ENCODE data around the gene TSHZ1.
A peak's percentile ranks its signal among the peaks of the same experiment; 100 is the strongest.

Gene TSHZ1

GRCh38 chr18:75208836-75209128 lies 1.8 kb upstream of the TSHZ1 start:
- no peak for DNase-seq (ENCODE audit: low read depth)

GRCh38 chr18:75209129-75209950 lies 1.3 kb upstream of the TSHZ1 start, which contains the start of gene PTGR3:
TSS of gene PTGR3 (minus strand) at chr18:75209139. CDS start at chr18:75209058, 81 bp downstream.
- DNase-seq (ENCODE audit: low read depth) = peak; percentile 64

- no peak for DNase-seq (ENCODE audit: low read depth)
Observed at GRCh38 chr18:75209951-75210258, 692 bp upstream of the TSHZ1 start.

GRCh38 chr18:75211002-75211621 lies 515 bp downstream of the TSHZ1 start:
- DNase-seq (ENCODE audit: low read depth) = no peak

GRCh38 chr18:75211626-75211952 lies 992 bp downstream of the TSHZ1 start:
- DNase-seq (ENCODE audit: low read depth) = no peak

- peak; percentile 17 for DNase-seq (ENCODE audit: low read depth)
Observed at GRCh38 chr18:75211953-75212750, 1.6 kb downstream of the TSHZ1 start.

GRCh38 chr18:75212751-75213090 lies 2.1 kb downstream of the TSHZ1 start:
- DNase-seq (ENCODE audit: low read depth) = no peak

- no peak for DNase-seq (ENCODE audit: low read depth)
Observed at GRCh38 chr18:75213611-75214331, 3.2 kb downstream of the TSHZ1 start.

- no peak for DNase-seq (ENCODE audit: low read depth)
Observed at GRCh38 chr18:75214332-75214690, 3.7 kb downstream of the TSHZ1 start.

GRCh38 chr18:75214766-75215510 lies 4.3 kb downstream of the TSHZ1 start:
- no peak for DNase-seq (ENCODE audit: low read depth)

- no peak for DNase-seq (ENCODE audit: low read depth)
Observed at GRCh38 chr18:75215663-75216062, 5.1 kb downstream of the TSHZ1 start.

- DNase-seq (ENCODE audit: low read depth) = no peak
Observed at GRCh38 chr18:75216212-75216910, 5.8 kb downstream of the TSHZ1 start.

- no peak for DNase-seq (ENCODE audit: low read depth)
Observed at GRCh38 chr18:75216911-75217689, 6.5 kb downstream of the TSHZ1 start.

- DNase-seq (ENCODE audit: low read depth) = no peak
Observed at GRCh38 chr18:75218065-75218923, 7.7 kb downstream of the TSHZ1 start.

GRCh38 chr18:75219745-75220375 lies 9.3 kb downstream of the TSHZ1 start:
- DNase-seq (ENCODE audit: low read depth) = no peak

GRCh38 chr18:75220551-75221355 lies 10.2 kb downstream of the TSHZ1 start:
- no peak for DNase-seq (ENCODE audit: low read depth)

- no peak for DNase-seq (ENCODE audit: low read depth)
Observed at GRCh38 chr18:75221397-75221796, 10.8 kb downstream of the TSHZ1 start.

- no peak for DNase-seq (ENCODE audit: low read depth)
Observed at GRCh38 chr18:75221897-75222296, 11.3 kb downstream of the TSHZ1 start.
